Measurements from ENCODE around the gene TTC12.

TTC12 gene

GRCh38 chr11:113332638-113333329, 18.4 kb downstream of the TTC12 start:
- no peak overlapping the region for H3K27ac ChIP-seq
- no peak overlapping the region for H3K4me3 ChIP-seq (ENCODE audit: low read depth, low read length)
- H3K36me3 ChIP-seq (replicated peaks): no peaks in the 10 kb centered on the region
- H3K27me3 ChIP-seq (replicated peaks): no peaks in the 10 kb centered on the region
- in situ Hi-C loops (cut with HindIII; ENCODE audit: low pct_ligation_motif_present, low sequenced_read_pairs): no loop called here
- TF ChIP-seq, protein P1, sequence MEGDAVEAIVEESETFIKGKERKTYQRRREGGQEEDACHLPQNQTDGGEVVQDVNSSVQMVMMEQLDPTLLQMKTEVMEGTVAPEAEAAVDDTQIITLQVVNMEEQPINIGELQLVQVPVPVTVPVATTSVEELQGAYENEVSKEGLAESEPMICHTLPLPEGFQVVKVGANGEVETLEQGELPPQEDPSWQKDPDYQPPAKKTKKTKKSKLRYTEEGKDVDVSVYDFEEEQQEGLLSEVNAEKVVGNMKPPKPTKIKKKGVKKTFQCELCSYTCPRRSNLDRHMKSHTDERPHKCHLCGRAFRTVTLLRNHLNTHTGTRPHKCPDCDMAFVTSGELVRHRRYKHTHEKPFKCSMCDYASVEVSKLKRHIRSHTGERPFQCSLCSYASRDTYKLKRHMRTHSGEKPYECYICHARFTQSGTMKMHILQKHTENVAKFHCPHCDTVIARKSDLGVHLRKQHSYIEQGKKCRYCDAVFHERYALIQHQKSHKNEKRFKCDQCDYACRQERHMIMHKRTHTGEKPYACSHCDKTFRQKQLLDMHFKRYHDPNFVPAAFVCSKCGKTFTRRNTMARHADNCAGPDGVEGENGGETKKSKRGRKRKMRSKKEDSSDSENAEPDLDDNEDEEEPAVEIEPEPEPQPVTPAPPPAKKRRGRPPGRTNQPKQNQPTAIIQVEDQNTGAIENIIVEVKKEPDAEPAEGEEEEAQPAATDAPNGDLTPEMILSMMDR (IDR thresholded peaks at IDR 0.05; ENCODE audit: low read depth, low read length, missing control alignments): no peak
- no peak for DNase-seq

- H3K27ac ChIP-seq: no peak overlapping the region
Observed at GRCh38 chr11:113334183-113334582, 19.8 kb downstream of the TTC12 start.

GRCh38 chr11:113338730-113339129, 24.3 kb downstream of the TTC12 start:
- TF ChIP-seq, protein P1 (IDR thresholded peaks at IDR 0.05; ENCODE audit: low read depth, low read length, missing control alignments): peak; percentile 32
- in situ Hi-C loops (cut with HindIII; ENCODE audit: low pct_ligation_motif_present, low sequenced_read_pairs): no loop called here
- H3K27me3 ChIP-seq (replicated peaks): no peaks in the 10 kb centered on the region
- no peaks in the 10 kb centered on the region for H3K36me3 ChIP-seq (replicated peaks)
- H3K4me3 ChIP-seq (ENCODE audit: low read depth, low read length): no peak overlapping the region
- no peak overlapping the region for H3K27ac ChIP-seq
- DNase-seq: no peak

More at GRCh38 chr11:113334183-113334582, 19.8 kb downstream of the TTC12 start:
- TF ChIP-seq, protein P1 (IDR thresholded peaks at IDR 0.05; ENCODE audit: low read depth, low read length, missing control alignments): no peak
- H3K36me3 ChIP-seq (replicated peaks): no peaks in the 10 kb centered on the region
- no peaks in the 10 kb centered on the region for H3K27me3 ChIP-seq (replicated peaks)
- in situ Hi-C loops (cut with HindIII; ENCODE audit: low pct_ligation_motif_present, low sequenced_read_pairs): no loop called here
- H3K4me3 ChIP-seq (ENCODE audit: low read depth, low read length): no peak overlapping the region
- no peak for DNase-seq

DNA sequence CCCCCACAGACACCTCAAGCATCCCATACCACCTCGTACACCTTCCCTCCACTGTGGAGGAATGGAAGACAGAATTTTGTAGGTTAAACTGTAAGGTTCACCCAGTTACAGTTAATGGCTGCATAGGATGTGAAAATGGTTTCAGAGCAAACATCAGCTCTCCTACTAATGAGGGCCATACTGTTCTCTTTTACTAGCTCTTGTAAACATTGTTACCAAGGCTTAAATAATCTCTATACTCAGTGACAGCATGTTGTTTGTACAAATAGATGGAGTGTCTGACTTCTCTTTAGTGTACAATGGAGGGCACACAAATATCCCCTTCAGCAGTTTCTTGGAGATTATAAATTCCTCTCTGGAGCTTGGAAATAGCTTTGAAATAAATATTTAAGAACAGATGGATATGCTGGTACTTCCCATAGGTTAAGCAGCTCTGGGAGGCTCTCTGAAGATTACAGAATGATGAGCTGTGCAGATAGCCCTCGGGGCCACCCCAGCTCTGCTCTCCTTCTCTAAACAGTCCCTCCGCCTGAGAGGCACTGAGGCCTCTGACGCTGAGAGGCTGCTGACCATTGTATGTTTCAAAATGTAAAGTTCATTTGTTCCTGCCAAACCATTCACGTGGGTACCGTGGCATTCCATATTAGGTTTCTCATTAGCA, 25.7 kb downstream of the TTC12 start:
- TF ChIP-seq, protein P1 (IDR thresholded peaks at IDR 0.05; ENCODE audit: low read depth, low read length, missing control alignments): no peak
- no peak for DNase-seq
- Histone ChIP-seq H3K36me3 (replicated peaks) (no peaks in the 10 kb centered on the region), H3K4me3 (ENCODE audit: low read depth, low read length) (no peak overlapping the region), H3K27me3 (replicated peaks) (no peaks in the 10 kb centered on the region), H3K27ac (no peak overlapping the region)
- in situ Hi-C loops (cut with HindIII; ENCODE audit: low pct_ligation_motif_present, low sequenced_read_pairs): no loop called here

DNA sequence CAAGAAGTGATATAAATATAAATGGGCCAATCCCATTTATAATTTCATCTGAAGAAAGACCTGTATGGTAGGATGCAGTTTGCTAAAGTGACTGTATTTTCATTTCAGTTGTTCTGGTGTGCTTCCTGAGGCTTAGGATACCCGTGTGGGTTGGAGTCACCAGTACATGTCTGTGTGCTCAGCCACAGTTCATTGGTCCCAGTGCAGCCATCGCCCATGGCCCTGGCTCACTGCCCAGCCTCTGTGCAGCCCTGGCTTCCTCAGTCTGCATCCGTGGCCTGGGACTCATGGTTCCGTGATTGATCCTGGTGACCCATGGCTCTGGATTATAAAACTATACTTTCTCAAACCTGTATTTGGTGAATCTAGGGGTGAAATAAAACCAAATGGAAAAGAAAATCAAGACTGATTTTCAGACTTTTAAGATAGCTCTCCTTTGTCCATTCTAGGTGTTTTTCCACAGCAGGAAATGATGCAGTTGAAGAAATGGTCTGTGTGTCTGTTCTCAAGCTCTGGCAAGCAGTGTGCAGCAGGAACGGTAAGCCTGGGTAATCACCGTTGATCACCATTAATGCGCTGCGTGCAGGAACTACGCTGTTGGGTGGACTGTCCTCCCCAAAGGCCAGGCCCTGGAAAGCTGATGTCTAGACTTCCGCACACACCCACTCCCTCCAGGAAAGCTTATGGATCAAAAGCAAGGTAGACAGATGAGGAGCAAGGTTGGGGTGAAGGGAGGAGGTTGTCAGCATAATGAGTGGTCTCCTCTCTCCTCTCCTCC, 27.2 kb downstream of the TTC12 start:
- no peak overlapping the region for H3K27ac ChIP-seq
- H3K27me3 ChIP-seq (replicated peaks): no peaks in the 10 kb centered on the region
- H3K4me3 ChIP-seq (ENCODE audit: low read depth, low read length): no peak overlapping the region
- in situ Hi-C loops (cut with HindIII; ENCODE audit: low pct_ligation_motif_present, low sequenced_read_pairs): no loop called here
- TF ChIP-seq, protein P1 (IDR thresholded peaks at IDR 0.05; ENCODE audit: low read depth, low read length, missing control alignments): no peak
- DNase-seq: no peak
- H3K36me3 ChIP-seq (replicated peaks): no peaks in the 10 kb centered on the region
